HepG2 (cell line): ENCODE measurements around the gene ANXA2. TPM values are rescaled to one million over a fixed set of nuclear protein-coding genes. Genes with fewer than 3 reads are reported as not detected.

Source experiments
- ATAC-seq: fragments of 200-7000 bp; cut with Tn5 transposase; 3 replicates; pipeline ENCODE4 v1.9.1; 2020; ENCODE audit warnings: mild to moderate bottlenecking, moderate library complexity
- BruUV-seq: library from RNA; stranded (reverse); fragments of 400-500 nt; replicated peaks from 2 replicates; lab custom pipeline; 2021; lab: Mats Ljungman, UMichigan
- CTCF ChIA-PET: fragments of 300-600 bp; formaldehyde crosslinking; extraction: SDS; loops from one replicate; lab custom pipeline; 2021; ENCODE audit warnings: low total read pairs, inconsistent platforms, low intra/inter-chr PET ratio; lab: Yijun Ruan, JAX
- POLR2A ChIA-PET: fragments of 350-600 bp; sonication (Branson Sonifier 250); formaldehyde crosslinking; loops from one replicate; lab custom pipeline; 2020; ENCODE audit warnings: antibody characterized with exemption, inconsistent platforms; lab: Yijun Ruan, JAX
- DNase-seq: peaks from one replicate; pipeline ENCODE4 v3.0.0-alpha.2; 2015; ENCODE audit warnings: low spot score
- FAIRE-seq: peaks from 3 replicates; lab custom pipeline; 2011; peaks lifted over from hg19 to GRCh38; lab: Jason Lieb, UNC
- H2AFZ ChIP-seq: one replicate; pipeline ENCODE4 v1.6.1; 2011; ENCODE audit warnings: low read length, inconsistent platforms
- H3K27ac ChIP-seq: fragments of 300-600 bp; 3 replicates; pipeline ENCODE4 v1.8.0; 2011; ENCODE audit warnings: mixed run types, mild to moderate bottlenecking, mixed read lengths, low read length, inconsistent platforms; ENCODE audit not compliant: insufficient read depth; ENCODE audit errors: extremely low read length
- H3K27me3 ChIP-seq, 2 experiments: fragments of 200-600 bp in 1 of 2; 2 replicates in 1 of 2; 3 replicates in 1 of 2; pipeline versions ENCODE4 v1.6.0 to v1.8.0; 2011; ENCODE audit warnings: low read length in 2 of 2, mild to moderate bottlenecking in 2 of 2, moderate library complexity in 2 of 2, inconsistent platforms in 1 of 2; ENCODE audit not compliant: insufficient read depth in 2 of 2, control insufficient read depth in 1 of 2
- H3K36me3 ChIP-seq, 2 experiments: fragments of 200-600 bp in 1 of 2; replicated peaks in 1 of 2; 2 replicates in 1 of 2; 3 replicates in 1 of 2; pipeline versions ENCODE4 v1.5.1 to v1.8.0; 2011; ENCODE audit warnings: low read length in 2 of 2, inconsistent platforms in 1 of 2; ENCODE audit not compliant: insufficient read depth in 2 of 2, control insufficient read depth in 1 of 2
- H3K4me1 ChIP-seq: 2 replicates; pipeline ENCODE4 v1.5.1; 2012; ENCODE audit warnings: low read length, inconsistent platforms; ENCODE audit not compliant: insufficient read depth
- H3K4me2 ChIP-seq: 2 replicates; pipeline ENCODE4 v1.6.0; 2011; ENCODE audit warnings: low read depth, low read length, inconsistent platforms
- H3K4me3 ChIP-seq, 3 experiments: fragments of 200-600 bp in 1 of 3; sonication (generic), shearing (Covaris generic) in 1 of 3; replicated peaks in 1 of 3; 2 replicates each; pipeline ENCODE4 v1.5.1; 2011 to 2016; ENCODE audit warnings: low read length in 3 of 3, inconsistent platforms in 2 of 3, low read depth in 2 of 3, mild to moderate bottlenecking in 2 of 3, control low read depth in 1 of 3, mixed read lengths in 1 of 3; ENCODE audit not compliant: insufficient read depth in 1 of 3
- H3K79me2 ChIP-seq: one replicate; pipeline ENCODE4 v1.6.1; 2011; ENCODE audit warnings: low read length, inconsistent platforms; ENCODE audit not compliant: insufficient read depth
- H3K9ac ChIP-seq: 2 replicates; pipeline ENCODE4 v1.6.0; 2011; ENCODE audit warnings: mild to moderate bottlenecking, low read depth, low read length, inconsistent platforms; ENCODE audit not compliant: insufficient read depth
- H3K9me3 ChIP-seq: 2 replicates; pipeline ENCODE4 v1.5.1; 2012; ENCODE audit warnings: mild to moderate bottlenecking, low read length
- H4K20me1 ChIP-seq: 2 replicates; pipeline ENCODE4 v1.6.0; 2011; ENCODE audit warnings: inconsistent platforms, mild to moderate bottlenecking, low read length, moderate library complexity; ENCODE audit not compliant: insufficient read depth
- CBX2 ChIP-seq, 2 experiments: fragments of 200-600 bp in 1 of 2; sonication (generic); formaldehyde crosslinking in 1 of 2; IDR thresholded peaks; 2 replicates each; pipeline versions ENCODE4 v1.7.0 to v1.8.1; 2018 to 2022; ENCODE audit warnings: low read depth in 2 of 2, low read length in 1 of 2, mild to moderate bottlenecking in 1 of 2, missing genetic modification reagents in 1 of 2
- HOXA7 ChIP-seq: sonication (generic); formaldehyde crosslinking; IDR thresholded peaks from 2 replicates; pipeline ENCODE4 v1.8.1; 2022; ENCODE audit warnings: mild to moderate bottlenecking, missing genetic modification reagents, moderate library complexity
- MAFF ChIP-seq: IDR thresholded peaks from 2 replicates; pipeline ENCODE4 v1.6.1; 2011; ENCODE audit warnings: low read depth, low read length, improper control_type of control experiment
- MAFK ChIP-seq, 2 experiments: IDR thresholded peaks in 1 of 2; conservative IDR thresholded peaks in 1 of 2; 2 replicates each; pipeline ENCODE4 v1.6.1; 2011; ENCODE audit warnings: improper control_type of control experiment in 2 of 2, low read length in 2 of 2
- SOX6 ChIP-seq, 2 experiments: fragments of 450-650 bp in 1 of 2; sonication (generic) in 1 of 2; formaldehyde crosslinking in 1 of 2; IDR thresholded peaks; 2 replicates each; pipeline versions ENCODE4 v1.4.0 to v1.6.1; 2017 to 2020; ENCODE audit warnings: antibody characterized with exemption in 1 of 2, mild to moderate bottlenecking in 1 of 2, missing genetic modification reagents in 1 of 2
- SP1 ChIP-seq, 2 experiments: fragments of 450-650 bp in 1 of 2; sonication (generic) in 1 of 2; formaldehyde crosslinking in 1 of 2; IDR thresholded peaks; 2 replicates each; pipeline versions ENCODE4 v1.4.0 to v1.6.1; 2016 to 2020; ENCODE audit warnings: missing genetic modification reagents in 1 of 2
- TOE1 ChIP-seq: sonication (generic); formaldehyde crosslinking; IDR thresholded peaks from 2 replicates; pipeline ENCODE4 v1.4.0; 2020; ENCODE audit warnings: mild to moderate bottlenecking, missing genetic modification reagents
- ZSCAN31 ChIP-seq: sonication (generic); formaldehyde crosslinking; IDR thresholded peaks from 2 replicates; pipeline ENCODE4 v1.5.0; 2020; ENCODE audit warnings: low read depth, mild to moderate bottlenecking, missing genetic modification reagents
- WGBS: methylation state at CpG from one replicate; pipeline ENCODE4 v1.1.6; 2017; ENCODE audit warnings: low lambda C conversion rate; 5-methylcytosine and 5-hydroxymethylcytosine counted together
- in situ Hi-C: cut with HindIII; loops from 2 replicates; pipeline ENCODE4 v1.10.0; 2017; ENCODE audit warnings: low pct_unique_long_range_greater_than_20kb; ENCODE audit not compliant: extremely low pct_ligation_motif_present
- intact Hi-C: fragments of 100-400 bp; cut with micrococcal nuclease; formaldehyde crosslinking; loops from one replicate; pipeline ENCODE4 v1.10.0; 2022; ENCODE audit not compliant: unreplicated experiment
- polyA plus RNA-seq, 8 experiments: library from polyadenylated mRNA; depleted of rRNA in 3 of 8; stranded (reverse) in 7 of 8; unstranded in 1 of 8; fragments of >200 nt; fragmentation: Illumina TruSeq in 4 of 8; extraction: Trizol in 4 of 8; gene quantifications; 2 replicates each; pipeline versions ENCODE4 v1.2.1 to v1.2.3, GENCODE V29; 2011 to 2016; ENCODE audit warnings: low read depth in 4 of 8, missing spikeins in 1 of 8, mixed read lengths in 1 of 8; ENCODE audit not compliant: insufficient read depth in 1 of 8
- total RNA-seq, 5 experiments: library from RNA; depleted of rRNA; stranded (reverse); fragments of >200 nt; fragmentation: Illumina TruSeq; extraction: Trizol; gene quantifications; 2 replicates each; pipeline ENCODE4 v1.2.3, GENCODE V29; 2016; ENCODE audit warnings: low read depth in 1 of 5

Gene ANXA2
- total and polyA plus RNA-seq, 2 of the 13 experiments (the other 11 are each of a cell fraction or from before 2014, with no cell fraction given) = 196 to 613 TPM

DNA sequence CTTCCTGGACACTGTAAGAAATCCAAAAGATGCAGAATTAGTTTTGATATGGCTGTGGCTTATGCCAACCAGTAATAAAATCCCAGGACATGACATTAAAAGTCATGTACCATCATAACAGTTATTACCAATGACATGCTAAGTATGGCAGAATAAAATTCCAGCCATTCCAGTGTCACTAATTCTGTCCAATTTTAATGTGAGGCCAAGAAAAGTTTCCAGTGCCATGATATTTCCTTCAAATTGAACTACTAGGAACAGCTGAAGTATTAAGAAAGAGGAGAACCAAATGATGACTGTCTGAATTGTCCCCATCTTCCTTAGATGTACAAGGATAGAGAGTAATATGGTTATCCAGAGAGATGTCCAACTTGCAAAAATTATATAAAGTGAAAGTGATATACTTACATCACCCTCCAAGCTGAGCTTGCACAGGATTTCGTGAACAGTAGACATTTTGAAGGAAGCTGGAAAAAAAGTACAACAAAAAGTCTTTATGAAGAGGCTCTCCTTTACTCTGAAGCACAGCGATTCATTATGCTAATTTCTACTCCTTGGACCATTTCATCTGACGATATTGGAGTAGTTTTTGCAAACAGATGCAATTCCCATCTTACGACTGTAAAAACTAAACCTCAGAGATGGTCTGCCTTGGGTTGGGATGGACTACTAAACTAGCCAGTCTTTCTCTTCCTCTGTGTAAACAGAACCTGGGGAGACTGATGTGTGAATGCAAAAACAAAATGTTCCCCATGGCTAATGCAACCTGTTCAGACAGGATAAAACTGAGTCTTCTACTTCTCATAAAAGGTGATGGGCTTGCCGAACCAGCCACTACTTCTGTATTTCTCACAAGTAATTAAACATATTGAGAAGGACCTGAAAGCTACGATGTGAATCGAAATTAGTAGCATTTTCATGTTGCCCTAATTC, 11.9 kb downstream of the ANXA2 start:
- CTCF ChIA-PET = no interaction called here
- intact Hi-C loops = no loop called here
- no peaks in the 10 kb centered on the region for H4K20me1 ChIP-seq
- POLR2A ChIA-PET = interaction anchor here (2.0 kb wide), 1 partner anchor 11 kb away, joined by 10 read pairs; no protein-coding TSS in a partner anchor
- TF ChIP-seq CBX2 (IDR thresholded peaks at IDR 0.05; ENCODE audit: low read depth, low read length) (no peak), CBX2 (CRISPR knock-in tag; IDR thresholded peaks at IDR 0.05; ENCODE audit: low read depth) (no peak), SOX6 (IDR thresholded peaks at IDR 0.05) (no peak), SOX6 (CRISPR knock-in tag; IDR thresholded peaks at IDR 0.05) (no peak), SP1 (IDR thresholded peaks at IDR 0.05) (no peak), SP1 (CRISPR knock-in tag; IDR thresholded peaks at IDR 0.05) (no peak), ZSCAN31 (CRISPR knock-in tag) (no peak)
- H2AFZ ChIP-seq = no peak overlapping the region
- peaks cover 9 to 45% of the 10 kb centered on the region in 2 experiments; a peak in 4 of 5 replicates for H3K36me3 ChIP-seq
- peaks cover 70% of the 10 kb centered on the region for H3K79me2 ChIP-seq
- no TSS peak for BruUV-seq
- H3K27ac ChIP-seq = no peak overlapping the region
- DNase-seq (no peak), FAIRE-seq (no peak), ATAC-seq (no peak)
- no peak overlapping the region for H3K9ac ChIP-seq
- in situ Hi-C loops = no loop called here
- no peaks in the 10 kb centered on the region for H3K9me3 ChIP-seq
- H3K4me1 ChIP-seq = peaks cover 70% of the 10 kb centered on the region
- WGBS = 98% methylated on average over 7 of the region's 7 CpGs
- no peak overlapping the region for H3K4me3 ChIP-seq
- no peak overlapping the region for H3K4me2 ChIP-seq
- H3K27me3 ChIP-seq = no peaks in the 10 kb centered on the region

DNA sequence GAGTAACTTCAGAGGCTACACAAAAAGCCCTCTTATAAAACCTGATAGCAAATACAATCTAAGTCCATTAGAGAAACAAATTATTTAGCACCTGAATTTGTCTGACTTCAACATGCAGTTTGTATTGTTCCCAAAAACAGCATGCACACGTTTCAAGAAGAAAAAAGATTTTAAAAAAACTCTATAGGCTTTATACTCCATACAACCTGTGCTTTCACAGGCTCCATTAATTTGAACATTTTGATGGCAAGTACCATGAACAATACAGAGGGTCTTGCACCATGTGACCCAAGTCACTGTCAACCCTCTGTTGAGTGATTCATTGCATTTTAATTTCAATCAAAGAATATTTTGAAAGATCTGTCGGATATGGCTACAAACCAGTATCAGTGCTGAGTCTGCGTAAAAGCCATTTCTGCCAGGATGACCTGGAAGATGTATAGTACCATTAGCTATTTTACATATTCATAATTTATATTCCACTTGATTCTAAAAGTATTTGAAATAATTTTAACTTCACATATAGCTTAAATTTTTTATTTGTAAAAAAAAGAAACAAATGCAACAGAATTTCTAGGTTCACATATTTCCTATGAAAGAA, 13.2 kb downstream of the ANXA2 start:
- H3K4me2 ChIP-seq = no peak overlapping the region

More for the DNA sequence above, 13.2 kb downstream of the ANXA2 start:
- intact Hi-C loops = no loop called here
- Histone ChIP-seq H3K27ac (no peak overlapping the region), H3K79me2 (peaks cover 58% of the 10 kb centered on the region), H3K9me3 (no peaks in the 10 kb centered on the region), H3K36me3 (peaks cover 9 to 43% of the 10 kb centered on the region in 2 experiments; a peak in 4 of 5 replicates), H3K4me1 (peaks cover 70% of the 10 kb centered on the region), H3K27me3 (no peaks in the 10 kb centered on the region), H3K4me3 (no peak overlapping the region), H3K9ac (no peak overlapping the region), H2AFZ (no peak overlapping the region), H4K20me1 (no peaks in the 10 kb centered on the region)
- no TSS peak for BruUV-seq
- POLR2A ChIA-PET = interaction anchor here (2.0 kb wide), 1 partner anchor 10 kb away, joined by 10 read pairs; no protein-coding TSS in a partner anchor
- FAIRE-seq (no peak), DNase-seq (no peak), ATAC-seq (no peak)
- peak; percentile 36; the same call in 1 of the 2 replicates for TF ChIP-seq MAFF
- TF ChIP-seq TOE1 (CRISPR knock-in tag) = no peak
- no peak for TF ChIP-seq HOXA7 (CRISPR knock-in tag)
- peak; percentile 23 to 65; a peak in 2 of 4 replicates for TF ChIP-seq MAFK (conservative IDR thresholded peaks at IDR 0.05 in 1 of 2, IDR thresholded peaks at IDR 0.05 in 1 of 2; ENCODE audit: low read length in 2 of 2)
- CTCF ChIA-PET = no interaction called here
- 97% methylated on average over 3 of the region's 3 CpGs for WGBS
- in situ Hi-C loops = no loop called here
